AML-193 (cell line): Measurements from ENCODE around the gene SGCA.
A peak's percentile ranks its signal among the peaks of the same experiment; 100 is the strongest.

Source experiments
- DNase-seq, 2 experiments: peaks; one replicate each; lab custom pipeline; 2025; lab: John Stamatoyannopoulos, UW

The SGCA gene

DNA sequence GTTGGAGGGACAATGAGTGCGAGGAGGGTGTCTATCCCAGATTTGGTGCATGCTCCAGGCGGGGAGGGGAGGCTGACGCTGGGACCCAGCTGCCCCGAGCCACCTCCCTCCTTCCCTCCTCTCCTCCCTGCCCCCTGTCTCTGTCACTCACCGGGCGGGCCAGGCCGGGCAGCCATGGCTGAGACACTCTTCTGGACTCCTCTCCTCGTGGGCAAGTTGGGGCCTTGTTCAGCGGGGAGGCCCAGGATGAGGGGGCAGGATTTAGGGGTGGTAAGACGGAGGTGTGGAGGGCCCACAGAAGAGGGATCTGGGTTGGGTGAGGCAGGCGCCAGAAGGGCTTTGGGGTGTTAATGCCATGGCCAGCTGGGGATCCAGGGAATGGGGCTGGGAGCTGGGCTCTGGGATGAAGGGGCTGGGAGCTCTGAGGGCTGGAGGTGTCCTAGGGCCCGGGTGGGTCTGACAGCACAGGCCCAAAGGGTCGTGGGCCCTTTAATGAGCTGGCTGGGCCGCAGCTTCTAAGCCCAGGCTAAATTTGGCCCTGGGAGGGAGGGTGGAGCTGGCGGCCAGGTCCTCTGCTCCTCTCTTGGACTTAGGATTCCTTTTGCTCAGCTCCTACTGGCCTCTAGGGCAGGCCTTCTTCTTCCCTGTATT lies at the start of gene SGCA:
Gene SGCA (plus strand): TSS at position 139 of the 651 bp plus-strand sequence. CDS start 36 bp downstream, at position 175.
- no peak for DNase-seq

GRCh38 chr17:50117202-50118051 lies 48.4 kb upstream of the SGCA start:
- DNase-seq: peak; percentile 33 to 40

DNA sequence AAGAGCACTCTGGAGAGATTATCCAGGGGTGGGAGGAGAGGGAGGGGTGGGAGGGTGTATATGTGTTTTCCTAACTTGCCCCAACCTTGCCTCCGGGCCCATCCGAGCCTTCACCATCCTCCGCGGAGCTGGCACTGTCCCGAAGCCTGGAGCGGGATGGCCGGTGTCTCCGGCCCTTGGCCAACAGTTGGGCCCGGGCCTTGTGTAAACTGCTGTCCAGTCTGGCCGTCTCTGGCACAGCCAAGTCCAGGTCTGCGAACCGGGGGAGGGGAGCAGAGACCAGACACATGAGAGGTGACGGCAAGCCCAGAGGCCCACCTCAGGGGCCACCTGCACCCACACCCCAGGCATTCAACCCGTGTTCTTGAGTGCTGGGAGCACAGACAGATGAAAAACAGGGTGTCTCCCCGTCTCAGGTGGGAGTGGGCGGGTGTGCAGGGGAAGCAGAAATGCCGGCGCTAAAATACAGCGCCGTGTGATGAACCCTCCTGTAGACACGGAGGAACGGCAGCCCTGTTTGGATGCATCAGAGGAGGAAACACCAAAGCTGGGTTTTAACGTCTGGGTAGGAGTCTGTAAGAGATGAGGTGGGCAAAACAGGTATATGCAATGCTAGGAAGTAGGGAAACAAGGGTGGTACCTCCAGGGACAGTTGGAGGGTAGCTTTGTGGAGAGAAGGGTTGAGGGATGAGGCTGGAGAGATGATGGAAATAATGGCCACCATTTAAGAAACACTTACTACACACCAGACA lies 47.6 kb upstream of the SGCA start:
- no peak for DNase-seq

DNA sequence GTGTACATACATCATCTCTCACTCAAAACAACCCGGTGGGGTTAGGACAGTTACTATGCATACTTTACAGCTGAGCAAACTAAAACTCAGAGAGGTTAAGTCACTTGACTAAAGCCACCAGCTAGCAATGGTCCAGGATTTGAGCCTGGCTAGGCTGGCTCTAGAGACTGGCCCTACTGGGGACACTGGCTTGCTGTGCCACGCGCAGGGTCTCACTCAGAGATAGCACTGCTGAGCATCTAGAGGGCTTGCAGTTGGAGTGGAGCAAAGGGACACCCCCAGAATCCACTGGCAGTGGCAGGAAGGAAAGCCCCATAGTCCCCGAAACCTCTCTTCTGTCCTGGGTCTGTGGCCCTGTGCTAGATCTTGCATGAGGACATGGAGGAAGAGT lies 47.0 kb upstream of the SGCA start:
- no peak for DNase-seq

DNA sequence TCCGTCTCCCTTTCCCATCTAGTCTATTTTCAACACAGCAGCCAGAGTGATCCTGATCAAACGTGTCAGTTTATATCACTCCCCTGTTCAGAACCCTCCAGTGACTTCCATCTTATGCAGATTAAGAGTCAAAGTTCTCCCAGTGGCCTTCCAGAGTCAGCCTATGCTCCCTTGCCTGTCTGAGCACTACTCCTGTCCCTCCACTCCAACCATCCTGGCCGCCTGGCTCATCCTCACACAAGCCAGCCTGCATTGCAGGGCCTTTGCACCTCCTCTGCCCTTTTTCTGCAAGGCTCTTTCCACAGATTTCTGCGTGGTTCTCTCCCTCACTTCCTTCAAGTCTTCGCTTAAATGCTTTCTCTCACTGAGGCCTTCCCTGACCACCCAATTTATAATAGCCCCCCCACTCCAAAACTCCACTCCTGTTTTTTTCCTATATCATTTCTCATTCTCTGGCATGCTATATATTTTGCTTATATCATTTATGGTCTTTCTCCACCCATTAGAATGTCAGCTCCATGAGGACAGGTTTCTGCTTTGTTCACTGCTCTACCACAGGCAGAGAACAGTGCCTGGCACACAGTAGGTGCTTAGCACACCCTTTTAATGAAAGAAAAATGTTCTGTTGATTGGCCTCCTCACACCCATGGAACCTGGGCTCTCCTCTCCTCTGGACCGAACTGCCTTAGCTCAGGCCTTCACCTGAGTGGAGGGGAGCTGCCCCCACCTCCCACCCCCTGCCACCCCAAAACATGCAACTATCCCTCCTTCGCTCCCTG lies 45.1 kb upstream of the SGCA start:
- DNase-seq: no peak

DNA sequence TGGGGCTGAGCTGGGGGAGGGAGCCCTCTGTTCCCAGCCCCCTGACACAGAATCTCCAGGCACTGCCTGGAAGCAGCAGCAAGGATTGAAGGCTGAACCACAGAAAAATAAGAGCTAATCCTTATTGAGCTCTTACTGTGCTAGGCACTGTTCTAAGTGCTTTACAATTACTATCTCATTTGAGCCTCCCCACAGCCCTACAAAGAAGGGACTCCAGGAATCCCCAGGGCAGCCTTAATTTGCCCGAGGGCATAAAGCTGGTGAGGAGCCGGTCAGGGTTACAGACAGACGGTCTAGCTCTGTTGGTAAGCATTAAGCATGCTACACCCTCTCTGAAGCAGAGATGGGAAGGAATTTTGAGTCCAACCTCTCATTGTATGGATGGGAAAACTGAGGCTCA lies 42.9 kb upstream of the SGCA start:
- no peak for DNase-seq

DNA sequence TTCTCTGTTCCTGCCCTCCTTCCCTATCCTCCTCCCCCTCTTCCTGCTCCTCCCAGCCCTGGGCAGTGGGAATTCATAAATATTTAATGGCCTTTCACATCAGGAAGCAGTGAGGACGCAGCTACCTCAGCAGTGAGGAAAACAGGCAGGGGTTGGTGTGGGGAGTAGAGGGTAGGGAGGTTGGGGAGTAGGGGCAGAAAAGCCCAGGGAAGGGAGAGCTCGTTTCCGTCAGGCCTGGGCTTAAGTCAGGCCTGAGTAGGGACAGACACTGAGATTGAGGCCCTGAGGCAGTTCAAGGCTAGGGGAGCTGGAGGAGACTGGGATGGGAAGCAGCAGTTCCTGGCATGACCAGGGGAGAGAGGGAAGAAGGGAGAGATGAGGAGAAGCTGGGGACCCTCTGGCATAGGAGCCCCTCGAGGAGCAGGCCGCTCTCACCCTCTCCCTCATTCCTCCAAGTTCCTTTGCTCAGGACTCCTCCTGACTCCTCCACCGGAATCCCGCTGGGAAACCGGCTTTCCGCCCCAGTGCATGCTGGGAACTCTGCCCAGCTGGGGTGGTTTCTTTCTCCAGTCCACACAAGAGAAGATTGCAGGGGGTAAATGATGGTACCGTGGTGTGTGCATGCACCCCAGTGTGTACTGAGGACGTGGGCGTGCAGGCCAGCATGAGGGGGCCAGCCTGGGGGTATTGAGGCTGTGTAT lies 42.0 kb upstream of the SGCA start:
- no peak for DNase-seq

- no peak for DNase-seq
Observed at GRCh38 chr17:50125420-50125997, 40.3 kb upstream of the SGCA start.

GRCh38 chr17:50127697-50128361 lies 38.0 kb upstream of the SGCA start:
- DNase-seq: peak; percentile 88 to 89

DNA sequence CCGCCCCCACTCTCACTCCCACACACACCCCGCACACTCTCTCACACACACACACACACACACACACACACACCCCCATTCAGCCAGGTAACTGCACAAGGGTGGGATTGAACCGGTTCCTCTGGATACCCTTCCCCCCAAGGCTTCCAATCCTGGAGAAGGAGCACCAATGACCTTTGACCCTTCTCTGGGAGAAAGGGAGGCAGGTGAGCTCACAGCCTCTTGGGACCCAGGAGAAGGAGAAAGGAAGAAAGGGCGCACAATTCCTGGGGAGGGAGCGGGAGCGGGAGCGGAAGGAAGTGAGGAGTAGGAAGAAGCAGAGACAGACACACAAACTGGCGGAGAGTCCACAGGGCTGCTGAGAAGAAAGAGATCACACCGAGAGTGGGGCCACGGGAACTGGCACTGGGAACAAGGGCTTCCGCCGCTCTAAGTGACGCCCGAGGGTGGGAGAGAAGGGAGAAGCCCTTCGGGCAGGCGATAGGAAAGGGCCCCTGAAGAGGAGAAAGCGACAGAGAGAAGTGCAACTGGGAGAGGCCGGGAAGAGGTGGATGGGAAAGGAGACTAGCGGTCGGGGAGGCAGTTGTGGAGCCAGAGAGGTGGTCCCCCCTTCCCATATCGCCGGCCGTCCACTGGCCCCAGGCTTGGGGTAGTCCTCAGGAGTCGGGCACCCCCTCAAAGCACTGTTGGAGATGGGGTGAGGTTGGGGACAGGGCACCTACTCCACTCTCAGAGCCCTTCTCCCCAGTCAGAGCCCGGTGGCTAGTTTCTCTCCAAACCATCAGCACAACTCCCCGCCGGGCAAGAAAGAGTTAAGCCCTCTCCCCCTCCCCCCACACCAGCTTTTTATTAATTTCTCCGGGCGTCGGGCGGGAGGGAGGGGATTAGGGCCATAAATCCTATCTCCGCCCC lies 37.1 kb upstream of the SGCA start:
- no peak for DNase-seq

- no peak for DNase-seq
Observed at GRCh38 chr17:50129353-50129727, 36.5 kb upstream of the SGCA start.

- no peak for DNase-seq
Observed at GRCh38 chr17:50129728-50130558, 35.9 kb upstream of the SGCA start, which contains the start of gene SAMD14. Gene SAMD14 (minus strand): TSS chr17:50130160. CDS start chr17:50124959, 5,201 bp downstream.

DNA sequence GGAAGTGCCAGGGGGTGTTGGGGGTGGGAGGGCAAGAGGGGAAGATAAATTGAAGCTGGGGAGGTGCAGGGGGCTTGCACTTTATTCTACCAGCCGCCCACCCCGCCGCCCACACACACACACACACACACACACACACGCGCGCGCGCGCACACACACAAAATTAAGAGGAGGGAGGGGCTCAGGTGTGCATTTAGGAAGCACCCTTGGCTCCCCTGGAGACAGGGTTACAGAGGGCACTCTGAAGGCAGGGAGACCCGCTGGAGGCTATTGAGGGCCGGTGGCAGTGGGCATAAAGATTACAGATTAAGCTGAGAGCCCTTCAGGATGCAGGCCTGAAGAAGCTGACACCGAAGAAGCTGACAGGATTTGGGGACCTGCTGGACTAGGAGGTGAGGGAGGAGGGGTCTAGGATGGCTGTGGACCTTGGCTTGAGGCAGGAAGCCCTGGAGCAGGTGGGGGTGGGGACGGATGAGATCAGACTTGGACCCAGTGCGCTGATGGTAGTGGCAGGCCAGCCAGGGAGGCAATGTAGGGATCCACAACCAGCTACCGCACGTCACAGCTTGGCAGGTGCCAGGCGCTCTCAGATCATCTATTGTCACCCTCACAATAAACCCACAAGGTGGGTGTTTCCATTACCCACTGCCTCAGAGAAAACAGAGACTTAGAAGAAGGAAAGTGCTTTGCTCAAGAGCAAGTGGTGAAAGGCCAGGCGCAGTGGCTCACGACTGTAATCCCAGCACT lies 35.1 kb upstream of the SGCA start:
- DNase-seq: no peak

DNA sequence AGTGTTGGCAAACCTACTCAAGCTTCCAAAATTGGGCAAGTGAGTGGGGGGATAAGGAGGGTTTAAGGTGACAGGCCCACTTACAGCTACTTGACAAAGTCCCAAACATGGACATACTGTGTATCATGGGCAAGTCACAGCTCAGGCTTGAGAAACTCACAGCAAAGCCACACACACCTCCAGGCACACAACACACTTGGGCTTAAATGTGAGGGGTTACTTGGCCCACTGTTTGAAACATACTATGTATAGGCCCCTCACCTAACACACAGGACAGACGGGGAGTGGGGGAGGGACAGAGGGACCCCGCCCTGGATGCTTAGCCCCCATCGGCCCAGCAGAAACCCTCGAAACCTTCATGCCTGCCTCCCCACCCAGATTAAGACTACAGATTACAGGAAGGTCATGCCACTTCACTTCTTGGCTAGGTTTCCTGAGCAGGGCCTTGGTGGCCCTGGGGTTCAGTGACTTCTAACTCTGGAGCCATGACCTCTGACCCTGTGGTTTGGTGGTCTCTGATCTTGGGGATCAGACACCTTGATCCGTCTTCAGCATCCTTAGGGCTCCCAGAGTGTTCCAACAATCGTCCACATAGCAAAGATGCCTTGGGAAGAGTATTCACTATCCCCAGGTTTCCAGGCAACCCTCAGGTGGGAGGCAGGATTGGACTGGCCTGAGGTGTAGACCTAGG lies 33.6 kb upstream of the SGCA start:
- DNase-seq: no peak

GRCh38 chr17:50133028-50133768 lies 32.6 kb upstream of the SGCA start:
- no peak for DNase-seq

DNA sequence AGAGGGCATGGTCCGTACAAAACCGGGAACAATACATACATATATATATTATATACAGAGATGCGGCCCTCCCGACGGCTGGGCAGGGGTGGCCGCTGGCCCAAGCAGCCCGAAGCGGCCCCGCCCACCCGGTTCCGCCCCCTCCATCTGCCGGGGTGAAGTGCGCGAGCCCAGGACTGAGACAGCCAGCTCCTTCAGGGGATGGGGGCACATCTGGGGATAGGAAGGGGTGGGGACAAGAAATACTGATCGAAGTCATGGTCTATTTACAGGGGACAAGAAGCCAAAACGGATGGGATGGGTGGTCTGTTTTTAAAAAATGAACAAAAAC lies 32.1 kb upstream of the SGCA start:
- no peak for DNase-seq
